Posterior cingulate gyrus (tissue), 11 donors: Measurements from ENCODE around the gene NT5C2.
"Not testable (repeated sequence)": the region's sequence is repeated elsewhere in the genome, so short reads cannot be mapped to it uniquely, and the experiment has no call there.

Source experiments
- DNase-seq, 10 donors: peaks; one replicate each; pipeline versions ENCODE4 v3.0.0 to v3.0.0-alpha.2; 2020 to 2021; ENCODE audit warnings: mixed read lengths in 3 of 10
- intact Hi-C: fragments of 100-400 bp; cut with DNase I; formaldehyde crosslinking; loops from one replicate; pipeline ENCODE4 v1.15.1; 2023

The NT5C2 gene

DNA sequence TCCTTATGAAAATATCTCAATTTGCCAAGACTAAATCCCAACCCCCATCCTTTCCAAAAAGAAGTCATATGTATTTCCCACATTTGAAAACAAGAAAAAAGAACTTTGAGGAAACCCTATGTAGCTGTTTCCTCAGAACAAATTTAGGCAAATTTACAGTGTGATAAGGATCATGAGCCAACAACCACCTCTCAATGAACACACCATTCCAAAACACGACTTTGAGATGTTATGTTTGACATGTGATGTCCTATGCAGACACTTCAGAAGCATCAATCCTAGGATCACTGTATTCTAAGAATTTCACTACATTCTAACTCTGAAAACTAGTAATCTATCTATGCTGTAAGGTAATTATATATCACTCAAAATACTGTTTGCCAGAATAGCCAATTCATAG is 62.2 kb downstream of the NT5C2 start:
- intact Hi-C loops = no loop called here

DNA sequence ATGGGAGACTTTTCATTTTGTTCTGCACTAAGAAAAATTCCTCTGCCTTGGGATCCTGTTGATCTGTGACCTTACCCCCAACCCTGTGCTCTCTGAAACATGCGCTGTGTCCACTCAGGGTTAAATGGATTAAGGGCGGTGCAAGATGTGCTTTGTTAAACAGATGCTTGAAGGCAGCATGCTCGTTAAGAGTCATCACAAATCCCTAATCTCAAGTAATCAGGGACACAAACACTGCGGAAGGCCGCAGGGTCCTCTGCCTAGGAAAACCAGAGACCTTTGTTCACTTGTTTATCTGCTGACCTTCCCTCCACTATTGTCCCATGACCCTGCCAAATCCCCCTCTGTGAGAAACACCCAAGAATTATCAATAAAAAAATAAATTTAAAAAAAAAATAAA is 62.9 kb downstream of the NT5C2 start:
- DNase-seq, intact Hi-C loops: not testable (repeated sequence)

More for the DNA sequence above, 62.2 kb downstream of the NT5C2 start:
- no peak for DNase-seq

DNA sequence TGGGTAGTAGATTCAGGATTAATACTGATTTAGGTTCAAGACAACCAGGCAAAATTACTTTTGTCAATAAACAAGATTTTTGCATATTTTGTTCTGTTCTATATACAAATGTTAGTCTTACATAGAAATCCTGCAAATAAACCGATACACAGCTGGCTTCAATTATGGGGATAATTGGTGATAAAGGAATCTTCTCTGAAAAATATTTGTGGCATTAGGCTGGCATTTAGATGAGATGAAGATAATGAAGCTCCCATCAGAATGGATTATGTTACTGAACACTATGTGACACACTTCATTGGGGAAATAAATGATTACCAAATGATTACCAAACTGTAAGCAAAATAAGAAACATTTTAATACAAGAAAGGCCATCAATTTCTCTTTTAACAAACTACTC is 65.8 kb downstream of the NT5C2 start:
- intact Hi-C loops = no loop called here
- DNase-seq = no peak

DNA sequence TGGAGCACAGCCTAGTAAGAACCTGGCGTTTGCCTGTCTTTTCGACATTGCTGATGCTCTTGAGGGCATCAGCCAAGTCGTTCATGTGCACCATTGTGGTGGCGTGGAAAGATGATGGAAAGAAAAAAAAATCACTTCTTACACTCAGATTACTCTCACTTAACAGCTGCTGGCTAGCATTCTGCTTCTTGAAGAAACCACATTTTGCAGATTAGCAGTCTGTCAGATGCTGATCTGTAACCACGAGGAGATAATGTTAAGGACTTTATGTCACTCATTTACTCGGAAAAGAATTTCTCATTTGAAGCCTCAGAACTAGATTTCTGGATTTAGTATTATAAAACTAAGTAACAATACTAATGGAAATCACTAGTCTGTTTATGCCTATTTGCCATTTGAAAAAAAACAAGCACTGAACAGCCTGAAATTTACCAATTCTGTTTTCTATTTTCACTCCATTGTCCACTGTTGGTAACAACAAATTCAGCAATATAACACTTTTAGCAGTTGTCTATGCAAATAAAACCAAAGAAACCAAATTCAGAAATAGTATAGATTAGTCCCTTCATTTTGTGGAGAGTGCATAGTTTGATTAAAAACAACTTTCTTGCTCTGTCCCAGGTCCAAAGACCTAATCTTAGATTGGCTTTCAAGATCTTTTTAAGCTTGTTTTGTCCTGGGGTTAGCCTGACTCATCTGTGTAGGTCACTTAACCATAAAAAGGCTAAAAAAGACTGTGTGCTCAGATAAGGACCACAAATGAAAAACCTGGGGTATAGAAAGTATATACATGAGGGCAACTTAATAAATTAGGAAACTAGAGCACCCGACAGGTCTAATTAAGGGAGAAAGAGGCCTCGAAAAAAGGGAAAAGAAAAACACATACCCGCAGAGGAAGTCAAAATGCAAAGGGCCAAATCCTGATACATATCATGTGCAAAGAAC is 67.5 kb downstream of the NT5C2 start:
- intact Hi-C loops = no loop called here
- no peak for DNase-seq

DNA sequence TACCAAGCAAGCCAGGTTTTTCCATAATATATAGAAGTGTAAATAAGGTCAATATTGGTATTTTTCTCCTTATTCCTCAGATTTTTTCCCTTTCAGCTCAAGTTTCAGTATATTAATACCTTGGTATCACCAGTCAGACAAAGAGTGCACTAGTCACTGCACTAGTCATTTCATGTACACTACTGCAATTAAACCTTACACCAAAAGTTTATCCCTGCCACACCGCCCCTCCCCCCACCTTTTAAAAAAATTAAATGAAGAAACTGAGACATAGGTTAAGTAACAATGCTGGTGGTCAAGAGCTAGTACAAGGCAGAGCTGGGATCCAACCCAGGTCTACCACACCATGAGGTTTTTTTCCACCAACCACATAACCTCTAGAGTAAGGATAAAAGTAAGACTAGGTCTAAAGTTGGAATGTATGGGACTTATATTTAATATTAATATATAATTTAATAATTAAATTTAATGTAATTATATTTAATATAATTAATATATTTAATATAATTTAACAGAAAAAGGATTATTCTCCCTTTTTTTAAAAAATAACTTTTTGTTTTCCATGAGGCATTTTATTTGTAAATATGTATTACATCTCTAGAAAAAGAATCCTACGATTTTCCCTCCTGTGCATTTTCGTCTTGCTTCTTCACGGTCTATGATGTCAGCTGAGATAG is 68.5 kb downstream of the NT5C2 start:
- intact Hi-C loops = no loop called here
- DNase-seq = no peak

DNA sequence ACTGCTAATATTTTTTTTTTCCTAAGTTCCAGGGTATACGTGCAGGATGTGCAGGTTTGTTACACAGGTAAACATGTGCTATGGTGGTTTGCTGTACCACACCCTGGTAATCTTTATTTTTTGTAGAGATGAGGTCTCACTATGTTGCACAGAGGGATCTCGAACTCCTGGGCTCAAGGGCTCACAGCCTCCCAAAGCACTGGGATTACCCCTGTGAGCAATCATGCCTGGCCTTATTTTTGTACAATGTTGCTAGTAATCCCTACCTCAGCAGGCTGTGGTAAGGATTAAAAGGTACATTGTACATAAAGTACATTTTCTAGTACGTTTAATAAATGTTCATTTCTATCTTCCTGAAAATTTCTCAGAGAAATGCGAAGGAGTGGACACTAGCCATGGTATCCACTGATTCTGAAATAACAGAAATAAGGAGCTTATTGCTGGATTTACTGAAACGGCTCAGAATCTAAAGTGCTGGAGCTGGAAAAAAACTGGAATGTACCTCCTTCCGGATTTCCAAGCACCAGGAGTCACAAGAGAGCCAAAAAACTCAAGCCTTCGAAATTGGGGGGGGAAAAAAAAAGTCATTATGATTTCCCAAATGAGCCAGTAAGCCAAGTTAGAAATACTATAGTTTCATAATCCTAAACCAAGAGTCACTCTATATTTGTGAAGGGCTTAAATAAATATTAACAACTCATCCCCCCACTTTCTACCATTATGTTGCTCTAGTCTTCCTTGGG is 69.6 kb downstream of the NT5C2 start:
- intact Hi-C loops = no loop called here
- no peak for DNase-seq

DNA sequence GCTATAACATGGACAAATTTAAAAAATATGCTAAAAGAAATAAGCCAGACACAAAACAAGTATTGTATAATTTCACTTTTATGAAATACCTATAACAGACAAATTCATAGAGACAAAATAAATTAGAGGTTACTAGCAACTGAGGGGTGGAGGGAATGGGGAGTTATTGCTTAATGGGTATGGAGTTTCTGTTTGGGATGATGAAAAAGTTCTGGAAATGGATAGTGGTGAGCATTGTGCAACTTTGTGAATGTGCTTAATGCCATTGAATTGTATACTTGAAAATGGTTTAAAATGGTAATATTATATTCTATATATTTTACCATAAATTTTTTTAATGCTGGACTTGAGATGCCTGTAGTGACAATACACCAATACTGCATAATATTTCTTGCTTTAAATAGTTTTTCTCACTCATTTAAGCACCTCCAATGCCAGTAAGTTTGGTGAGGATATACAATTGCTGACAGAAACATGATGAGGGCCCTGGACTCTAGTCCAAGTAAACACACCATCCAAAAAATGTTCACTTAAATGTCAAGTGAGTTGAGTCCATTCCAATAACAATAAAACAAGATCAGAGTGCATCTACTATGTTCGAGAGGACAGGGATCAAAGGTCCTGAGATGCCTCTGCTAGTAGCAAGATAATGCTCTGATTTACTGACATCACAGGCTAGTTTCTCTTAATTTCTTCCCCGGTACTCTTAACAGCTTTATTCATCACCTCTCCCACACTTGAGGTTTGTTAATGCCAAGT is 71.9 kb downstream of the NT5C2 start:
- no peak for DNase-seq
- intact Hi-C loops = no loop called here

DNA sequence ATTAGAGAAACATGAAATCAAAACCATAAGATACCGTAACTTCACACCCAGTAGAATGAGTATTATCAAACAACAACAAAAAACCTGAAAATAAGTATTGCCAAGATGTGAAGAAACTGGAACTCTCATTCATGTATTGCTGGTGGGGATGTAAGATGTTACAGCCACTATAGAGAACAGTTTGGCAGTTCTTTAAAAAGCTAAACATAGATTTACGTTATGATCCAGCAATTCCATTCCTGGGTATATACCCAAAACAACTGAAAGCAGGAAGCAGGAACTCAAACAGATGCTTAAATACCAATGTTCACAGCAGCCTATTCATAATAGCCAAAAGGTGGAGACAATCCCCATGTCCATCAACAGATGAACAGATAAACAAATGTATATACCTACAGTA is 72.5 kb downstream of the NT5C2 start:
- no peak for DNase-seq
- intact Hi-C loops = no loop called here

DNA sequence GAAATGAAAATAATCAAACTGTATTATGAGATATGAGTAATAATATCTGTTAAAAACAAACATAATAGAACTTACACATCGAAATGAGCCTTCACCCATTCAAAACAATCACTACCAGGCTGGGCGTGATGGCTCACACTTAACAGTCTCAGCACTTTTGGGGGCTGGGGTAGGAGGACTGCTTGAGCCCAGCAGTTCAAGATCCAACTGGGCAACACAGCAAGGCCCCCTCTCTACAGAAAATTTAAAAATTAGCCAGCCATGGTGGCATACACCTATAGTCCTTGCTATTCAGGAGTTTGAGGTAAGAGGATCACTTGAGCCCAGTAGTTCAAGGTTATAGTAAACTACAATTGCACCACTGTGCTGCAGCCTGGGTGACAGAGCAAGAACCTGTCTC is 75.8 kb downstream of the NT5C2 start:
- DNase-seq = no peak
- intact Hi-C loops = no loop called here

DNA sequence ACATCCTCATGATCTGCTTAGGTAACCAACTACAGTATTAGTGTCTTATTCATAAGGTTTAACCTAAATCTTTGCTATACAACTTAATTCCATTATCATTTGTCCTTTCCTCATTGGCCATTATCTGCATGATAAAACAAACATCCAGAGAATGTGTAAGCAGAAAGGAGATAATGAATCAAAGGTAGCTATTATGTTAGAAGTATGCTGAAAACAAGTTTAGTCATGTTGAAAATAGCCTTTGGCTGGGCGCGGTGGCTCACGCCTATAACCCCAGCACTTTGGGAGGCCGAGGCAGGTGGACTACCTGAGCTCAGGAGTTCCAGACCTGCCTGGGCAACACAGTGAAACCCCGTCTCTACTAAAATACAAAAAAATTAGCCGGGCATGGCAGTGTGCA is 78.2 kb downstream of the NT5C2 start:
- intact Hi-C loops = no loop called here
- no peak for DNase-seq

DNA sequence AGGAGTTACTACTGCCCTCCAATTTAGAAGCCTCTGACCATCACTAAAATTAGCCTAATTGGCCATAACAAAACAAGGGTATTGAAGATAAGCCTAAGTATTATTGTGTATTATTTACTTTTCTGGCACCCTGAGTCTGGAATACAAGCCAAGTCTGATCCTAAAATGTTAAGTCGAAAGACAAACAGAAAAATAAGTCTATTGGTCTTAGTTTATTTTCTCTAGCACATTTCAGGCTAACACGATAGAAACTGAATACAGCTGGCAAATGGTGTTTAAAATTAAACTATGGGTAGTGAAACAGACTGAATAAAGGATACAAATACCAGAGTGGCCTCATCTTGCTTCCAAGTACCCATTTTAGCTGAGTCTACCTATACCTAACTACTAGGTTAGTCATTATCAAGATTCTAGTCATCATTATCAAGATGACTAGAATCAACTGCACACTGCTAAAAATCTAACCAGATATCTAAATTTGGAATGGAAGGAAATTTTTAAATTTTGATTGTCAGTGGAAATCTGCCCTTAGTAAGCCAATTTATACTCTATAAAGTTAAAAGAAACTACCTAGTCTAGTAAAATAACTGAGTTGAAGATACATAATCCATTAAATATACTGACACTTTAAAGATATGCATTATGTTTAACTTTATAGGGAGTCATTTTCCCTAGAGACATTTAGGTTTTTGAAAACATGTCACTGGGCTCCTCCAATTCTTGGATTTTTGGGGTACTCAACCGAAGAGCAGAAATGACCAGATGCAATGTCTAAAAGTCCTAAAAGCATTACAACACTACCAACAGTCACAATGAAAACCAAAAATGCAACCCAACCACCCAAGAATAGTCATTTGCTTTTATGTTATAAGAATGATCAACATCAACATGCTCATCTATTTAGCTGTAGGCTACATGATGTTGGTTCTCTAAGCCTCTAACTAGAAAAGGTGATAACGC is 80.9 kb downstream of the NT5C2 start:
- no peak for DNase-seq
- intact Hi-C loops = no loop called here

DNA sequence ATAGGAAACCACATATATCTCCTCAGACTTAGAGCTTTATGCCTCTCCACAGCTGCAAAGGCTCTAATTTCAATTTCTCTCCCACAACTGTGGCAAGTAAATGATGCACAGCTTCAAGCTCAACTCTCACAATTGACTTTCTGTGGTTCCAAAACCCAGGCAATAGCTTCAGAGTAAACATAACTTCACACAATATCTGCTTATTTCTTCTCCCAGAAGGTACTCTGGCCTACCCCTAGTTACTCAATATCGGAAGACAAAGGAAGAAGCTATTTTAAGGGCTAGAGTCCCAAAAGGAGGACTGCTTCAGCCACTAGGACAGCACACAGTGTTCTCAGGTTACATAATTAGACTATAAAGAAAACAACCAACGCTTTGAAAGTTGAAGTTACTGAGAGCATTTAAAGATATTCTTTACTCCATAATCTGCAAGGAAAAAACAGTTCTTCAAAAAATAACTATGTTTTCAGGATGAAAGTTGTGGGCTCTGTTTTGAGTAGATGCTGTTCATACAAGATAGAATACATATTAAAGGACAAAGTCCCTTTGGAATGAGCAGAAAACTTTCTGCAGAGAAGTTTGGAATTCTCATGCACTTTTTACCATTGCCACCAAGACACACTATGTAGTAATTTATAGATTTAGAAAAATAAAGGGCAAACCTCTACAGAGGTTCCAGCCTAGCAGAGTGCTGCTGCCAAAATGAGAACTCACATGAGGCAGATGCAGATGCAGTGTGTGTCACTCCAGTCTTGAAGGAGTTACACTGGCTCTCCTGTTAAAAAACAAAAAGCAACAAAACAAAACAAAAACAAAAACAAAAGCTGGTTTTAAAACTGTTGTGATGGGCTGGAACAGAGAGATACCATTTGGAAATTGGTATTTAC is 81.8 kb downstream of the NT5C2 start:
- no peak for DNase-seq
- intact Hi-C loops = no loop called here

DNA sequence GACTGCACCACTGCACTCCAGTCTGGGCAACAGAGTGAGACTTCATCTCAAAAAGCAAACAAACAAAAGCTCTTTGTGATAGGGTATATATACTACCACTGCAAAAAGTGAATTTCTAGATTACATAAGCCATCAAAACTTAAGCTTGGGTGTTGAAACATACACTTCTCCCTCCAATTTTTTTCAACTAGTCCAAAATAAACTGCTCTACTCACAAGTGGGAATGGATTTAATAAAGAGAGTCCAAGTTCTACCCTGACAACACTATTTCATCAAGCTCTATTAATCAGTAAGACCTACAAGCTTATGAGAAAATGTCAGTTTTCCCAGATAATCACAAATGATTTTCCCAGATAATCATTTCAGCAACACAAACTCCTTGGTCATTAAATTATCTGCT is 82.7 kb downstream of the NT5C2 start:
- intact Hi-C loops = no loop called here
- DNase-seq = no peak

DNA sequence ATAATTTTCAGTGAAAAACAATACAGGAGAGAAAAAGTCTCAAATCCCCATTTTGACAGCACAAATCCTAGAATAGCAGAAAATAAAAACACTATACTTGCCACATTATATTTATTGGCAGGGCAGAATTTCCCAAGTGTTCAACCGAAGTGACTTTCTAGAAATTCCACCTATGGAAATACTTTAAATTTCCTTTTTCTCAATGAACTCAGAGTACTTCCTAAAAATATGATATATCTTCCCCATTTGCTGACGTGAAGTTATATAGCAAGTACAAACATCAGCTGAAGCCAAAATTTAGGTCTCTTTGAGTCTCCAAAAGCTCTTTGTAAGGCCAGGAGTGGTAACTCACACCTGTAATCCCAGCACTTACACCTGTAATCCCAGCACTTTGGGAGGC is 83.3 kb downstream of the NT5C2 start:
- DNase-seq = no peak
- intact Hi-C loops = no loop called here

DNA sequence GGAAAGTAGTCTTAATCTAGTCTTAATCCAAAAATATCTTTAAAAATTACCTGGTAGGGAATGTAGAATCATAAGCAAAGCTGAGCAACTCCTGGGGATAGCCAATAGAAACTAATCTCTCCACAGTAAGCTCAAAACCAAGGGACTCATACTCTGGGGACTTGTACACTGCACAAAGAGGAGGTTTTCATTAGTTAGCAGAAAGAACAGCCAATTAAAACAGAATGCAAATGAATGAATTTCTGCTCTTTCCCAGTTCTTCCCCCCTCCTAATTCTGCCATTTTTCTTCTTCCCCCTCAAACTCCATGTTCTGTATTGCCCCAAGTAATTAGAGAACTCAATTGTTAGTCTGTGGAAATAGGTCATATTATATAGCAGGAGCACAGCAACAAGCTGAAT is 86.5 kb downstream of the NT5C2 start:
- DNase-seq = no peak
- intact Hi-C loops = no loop called here

DNA sequence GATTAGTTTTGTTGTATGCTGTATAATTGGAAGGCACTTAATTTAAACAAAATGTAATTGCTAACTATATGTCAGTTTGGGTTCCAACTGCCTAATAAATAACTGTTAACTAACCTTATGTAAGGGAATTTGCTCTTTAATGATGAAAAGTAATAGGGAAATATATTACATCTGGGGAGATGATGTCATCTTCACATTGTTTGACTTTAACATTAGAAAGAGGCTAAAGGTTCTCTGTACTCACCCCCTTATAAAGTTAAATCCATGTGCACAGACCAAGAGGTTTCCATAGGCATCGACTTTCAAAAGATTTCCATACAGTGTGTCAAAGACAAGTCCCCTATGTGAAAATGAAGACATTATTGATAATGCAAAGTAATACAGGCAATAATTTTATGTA is 87.6 kb downstream of the NT5C2 start:
- intact Hi-C loops = no loop called here
- DNase-seq = no peak

DNA sequence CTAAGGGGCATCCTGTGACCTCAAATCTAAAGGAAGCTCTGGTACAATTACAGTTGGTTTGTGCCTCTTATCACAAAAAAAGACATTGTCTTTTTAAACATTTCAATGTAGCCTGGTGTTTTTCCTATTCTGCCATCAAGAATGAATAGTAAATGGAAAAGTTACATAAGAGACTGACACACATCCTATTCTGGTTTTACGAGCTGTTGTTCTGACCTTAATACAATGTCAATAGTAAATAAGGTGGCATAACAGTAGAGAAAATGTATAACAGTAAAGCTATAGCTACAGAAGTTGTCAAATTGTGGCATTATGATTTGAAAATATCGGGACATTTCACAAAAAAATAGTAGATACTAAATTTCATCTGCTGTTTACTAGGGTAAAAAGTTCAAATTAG is 88.4 kb downstream of the NT5C2 start:
- no peak for DNase-seq
- intact Hi-C loops = no loop called here

DNA sequence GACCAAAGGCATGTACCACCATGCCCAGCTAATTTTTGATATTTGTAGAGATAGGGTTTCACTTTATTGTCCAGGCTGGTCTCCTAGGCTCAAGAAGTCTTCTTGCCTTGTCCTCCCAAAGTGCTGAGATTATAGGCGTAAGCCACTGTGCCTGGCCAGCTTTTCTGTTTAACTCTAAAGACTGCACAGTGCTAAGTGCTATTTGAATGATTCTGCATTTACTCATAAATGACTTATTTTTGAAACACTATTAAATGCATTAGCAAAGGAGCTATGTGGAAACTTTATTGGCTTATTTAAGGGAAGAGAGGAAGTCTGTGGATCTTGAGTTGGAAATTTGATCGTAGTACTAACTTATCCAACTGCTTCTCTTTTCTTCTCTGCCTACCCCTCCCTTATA is 89.1 kb downstream of the NT5C2 start:
- intact Hi-C loops = no loop called here
- no peak for DNase-seq

DNA sequence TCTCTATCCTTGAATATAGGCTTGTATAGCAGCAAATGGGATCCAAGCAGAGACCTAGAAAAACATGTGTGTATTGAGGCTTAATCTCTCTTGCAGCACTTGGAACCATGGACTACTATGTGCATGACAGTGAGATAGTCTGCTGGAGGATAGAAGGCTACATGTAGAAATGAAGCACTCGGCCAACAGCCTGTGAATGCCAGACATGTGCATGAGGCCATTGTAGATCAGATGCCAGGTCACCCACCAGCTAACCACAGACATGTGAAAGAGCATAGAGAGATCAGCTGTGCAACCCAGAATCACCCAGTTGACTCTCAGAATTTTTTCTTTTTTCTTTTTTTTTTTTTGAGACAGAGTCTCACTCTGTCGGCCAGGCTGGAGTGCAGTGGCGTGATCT is 90.9 kb downstream of the NT5C2 start:
- no peak for DNase-seq
- intact Hi-C loops = no loop called here
